ENCODE results near the gene BRIP1.

DNA sequence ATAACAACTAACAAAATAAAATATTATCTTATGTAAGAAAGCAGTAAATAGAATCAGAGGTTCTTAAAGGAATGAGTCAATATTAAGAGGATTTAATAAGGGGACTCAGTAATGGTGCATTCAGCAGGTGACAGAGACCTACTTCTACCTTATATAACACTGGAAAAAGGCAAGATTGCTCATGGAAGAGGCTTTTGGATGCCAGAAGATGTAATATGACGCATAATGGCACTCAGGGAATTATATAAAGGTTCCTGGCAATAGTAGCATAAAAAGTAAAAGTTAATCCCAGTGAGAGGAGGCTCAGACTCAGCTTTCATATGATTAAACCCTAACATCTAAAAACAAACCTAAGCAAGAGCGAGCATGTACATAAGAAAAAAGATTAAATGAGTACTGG is 136.4 kb downstream of the BRIP1 start:
- TF ChIP-seq, protein P1, sequence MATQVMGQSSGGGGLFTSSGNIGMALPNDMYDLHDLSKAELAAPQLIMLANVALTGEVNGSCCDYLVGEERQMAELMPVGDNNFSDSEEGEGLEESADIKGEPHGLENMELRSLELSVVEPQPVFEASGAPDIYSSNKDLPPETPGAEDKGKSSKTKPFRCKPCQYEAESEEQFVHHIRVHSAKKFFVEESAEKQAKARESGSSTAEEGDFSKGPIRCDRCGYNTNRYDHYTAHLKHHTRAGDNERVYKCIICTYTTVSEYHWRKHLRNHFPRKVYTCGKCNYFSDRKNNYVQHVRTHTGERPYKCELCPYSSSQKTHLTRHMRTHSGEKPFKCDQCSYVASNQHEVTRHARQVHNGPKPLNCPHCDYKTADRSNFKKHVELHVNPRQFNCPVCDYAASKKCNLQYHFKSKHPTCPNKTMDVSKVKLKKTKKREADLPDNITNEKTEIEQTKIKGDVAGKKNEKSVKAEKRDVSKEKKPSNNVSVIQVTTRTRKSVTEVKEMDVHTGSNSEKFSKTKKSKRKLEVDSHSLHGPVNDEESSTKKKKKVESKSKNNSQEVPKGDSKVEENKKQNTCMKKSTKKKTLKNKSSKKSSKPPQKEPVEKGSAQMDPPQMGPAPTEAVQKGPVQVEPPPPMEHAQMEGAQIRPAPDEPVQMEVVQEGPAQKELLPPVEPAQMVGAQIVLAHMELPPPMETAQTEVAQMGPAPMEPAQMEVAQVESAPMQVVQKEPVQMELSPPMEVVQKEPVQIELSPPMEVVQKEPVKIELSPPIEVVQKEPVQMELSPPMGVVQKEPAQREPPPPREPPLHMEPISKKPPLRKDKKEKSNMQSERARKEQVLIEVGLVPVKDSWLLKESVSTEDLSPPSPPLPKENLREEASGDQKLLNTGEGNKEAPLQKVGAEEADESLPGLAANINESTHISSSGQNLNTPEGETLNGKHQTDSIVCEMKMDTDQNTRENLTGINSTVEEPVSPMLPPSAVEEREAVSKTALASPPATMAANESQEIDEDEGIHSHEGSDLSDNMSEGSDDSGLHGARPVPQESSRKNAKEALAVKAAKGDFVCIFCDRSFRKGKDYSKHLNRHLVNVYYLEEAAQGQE (IDR thresholded peaks at IDR 0.05; ENCODE audit: unreplicated experiment): no peak
- TF ChIP-seq, protein P2, sequence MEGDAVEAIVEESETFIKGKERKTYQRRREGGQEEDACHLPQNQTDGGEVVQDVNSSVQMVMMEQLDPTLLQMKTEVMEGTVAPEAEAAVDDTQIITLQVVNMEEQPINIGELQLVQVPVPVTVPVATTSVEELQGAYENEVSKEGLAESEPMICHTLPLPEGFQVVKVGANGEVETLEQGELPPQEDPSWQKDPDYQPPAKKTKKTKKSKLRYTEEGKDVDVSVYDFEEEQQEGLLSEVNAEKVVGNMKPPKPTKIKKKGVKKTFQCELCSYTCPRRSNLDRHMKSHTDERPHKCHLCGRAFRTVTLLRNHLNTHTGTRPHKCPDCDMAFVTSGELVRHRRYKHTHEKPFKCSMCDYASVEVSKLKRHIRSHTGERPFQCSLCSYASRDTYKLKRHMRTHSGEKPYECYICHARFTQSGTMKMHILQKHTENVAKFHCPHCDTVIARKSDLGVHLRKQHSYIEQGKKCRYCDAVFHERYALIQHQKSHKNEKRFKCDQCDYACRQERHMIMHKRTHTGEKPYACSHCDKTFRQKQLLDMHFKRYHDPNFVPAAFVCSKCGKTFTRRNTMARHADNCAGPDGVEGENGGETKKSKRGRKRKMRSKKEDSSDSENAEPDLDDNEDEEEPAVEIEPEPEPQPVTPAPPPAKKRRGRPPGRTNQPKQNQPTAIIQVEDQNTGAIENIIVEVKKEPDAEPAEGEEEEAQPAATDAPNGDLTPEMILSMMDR (conservative IDR thresholded peaks at IDR 0.05; ENCODE audit: low read depth in 2 of 2): no peak
- TF ChIP-seq POLR2AphosphoS5 (IDR thresholded peaks at IDR 0.05; ENCODE audit: low read depth): no peak
- TF ChIP-seq EZH2 (IDR thresholded peaks at IDR 0.05; ENCODE audit: low read depth, unreplicated experiment): no peak
- TF ChIP-seq CREB1 (CRISPR knock-in tag; IDR thresholded peaks at IDR 0.05; ENCODE audit: low read depth): no peak
- TF ChIP-seq JUNB (IDR thresholded peaks at IDR 0.05; ENCODE audit: unreplicated experiment): no peak
- TF ChIP-seq ZNF331 (CRISPR knock-in tag; IDR thresholded peaks at IDR 0.05; ENCODE audit: low read depth): no peak
- TF ChIP-seq EZH2phosphoT487 (IDR thresholded peaks at IDR 0.05; ENCODE audit: unreplicated experiment): no peak
- TF ChIP-seq NANOG (IDR thresholded peaks at IDR 0.05; ENCODE audit: borderline replicate concordance): no peak
- TF ChIP-seq, protein P3, sequence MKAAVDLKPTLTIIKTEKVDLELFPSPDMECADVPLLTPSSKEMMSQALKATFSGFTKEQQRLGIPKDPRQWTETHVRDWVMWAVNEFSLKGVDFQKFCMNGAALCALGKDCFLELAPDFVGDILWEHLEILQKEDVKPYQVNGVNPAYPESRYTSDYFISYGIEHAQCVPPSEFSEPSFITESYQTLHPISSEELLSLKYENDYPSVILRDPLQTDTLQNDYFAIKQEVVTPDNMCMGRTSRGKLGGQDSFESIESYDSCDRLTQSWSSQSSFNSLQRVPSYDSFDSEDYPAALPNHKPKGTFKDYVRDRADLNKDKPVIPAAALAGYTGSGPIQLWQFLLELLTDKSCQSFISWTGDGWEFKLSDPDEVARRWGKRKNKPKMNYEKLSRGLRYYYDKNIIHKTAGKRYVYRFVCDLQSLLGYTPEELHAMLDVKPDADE (IDR thresholded peaks at IDR 0.05): no peak

Data from GM23338 (cell line).